HG03108 (cell line): Measurements from ENCODE around the gene KIAA0753.
"Not testable (repeated sequence)": the region's sequence is repeated elsewhere in the genome, so short reads cannot be mapped to it uniquely, and the experiment has no call there.

Experiments used
- ATAC-seq: cut with Tn5 transposase; IDR thresholded peaks from one replicate; pipeline ENCODE4 v1.9.1; 2021; ENCODE audit warnings: moderate library complexity; ENCODE audit not compliant: unreplicated experiment

Gene KIAA0753

GRCh38 chr17:6668727-6669425 lies 28.4 kb upstream of the KIAA0753 start:
- no peak for ATAC-seq

- ATAC-seq: no peak
Measured at GRCh38 chr17:6668219-6668618, 27.7 kb upstream of the KIAA0753 start.

GRCh38 chr17:6667516-6667915 lies 27.0 kb upstream of the KIAA0753 start:
- no peak for ATAC-seq

GRCh38 chr17:6666557-6666956 lies 26.0 kb upstream of the KIAA0753 start:
- no peak for ATAC-seq

GRCh38 chr17:6666077-6666521 lies 25.6 kb upstream of the KIAA0753 start:
- no peak for ATAC-seq

GRCh38 chr17:6663200-6663599 lies 22.7 kb upstream of the KIAA0753 start:
- not testable (repeated sequence) for ATAC-seq

- no peak for ATAC-seq
Measured at GRCh38 chr17:6661464-6661848, 20.9 kb upstream of the KIAA0753 start.

- ATAC-seq: peak; percentile 66
Measured at GRCh38 chr17:6660805-6661463, 20.4 kb upstream of the KIAA0753 start.

GRCh38 chr17:6660101-6660500 lies 19.6 kb upstream of the KIAA0753 start:
- ATAC-seq: no peak

GRCh38 chr17:6658411-6658810 lies 17.9 kb upstream of the KIAA0753 start:
- not testable (repeated sequence) for ATAC-seq

- ATAC-seq: no peak
Measured at GRCh38 chr17:6657633-6658287, 17.2 kb upstream of the KIAA0753 start.

GRCh38 chr17:6656797-6657632 lies 16.5 kb upstream of the KIAA0753 start:
- ATAC-seq: not testable (repeated sequence)

- not testable (repeated sequence) for ATAC-seq
Measured at GRCh38 chr17:6655732-6656361, 15.3 kb upstream of the KIAA0753 start.

- no peak for ATAC-seq
Measured at GRCh38 chr17:6654841-6655731, 14.6 kb upstream of the KIAA0753 start.

GRCh38 chr17:6651919-6652452 lies 11.5 kb upstream of the KIAA0753 start:
- peak; percentile 7 for ATAC-seq

GRCh38 chr17:6651354-6651918 lies 10.9 kb upstream of the KIAA0753 start, which contains the start of the genes C17orf100 and MED31:
Gene C17orf100 (plus strand): TSS chr17:6651762. CDS start chr17:6651914, 152 bp downstream.
Gene MED31 (minus strand): TSS chr17:6651605. CDS start chr17:6651528, 77 bp downstream.
- peak; percentile 93 for ATAC-seq

- ATAC-seq: no peak
Measured at GRCh38 chr17:6648181-6648580, 7.7 kb upstream of the KIAA0753 start.

- ATAC-seq: no peak
Measured at GRCh38 chr17:6643451-6644125, 3.1 kb upstream of the KIAA0753 start.
